AG10803 (cell line): ENCODE data around the gene DYNLT4.
A peak's percentile ranks its signal among the peaks of the same experiment; 100 is the strongest.
"Not testable (repeated sequence)": the region's sequence is repeated elsewhere in the genome, so short reads cannot be mapped to it uniquely, and the experiment has no call there.

Experiments used
- DNase-seq: peaks from one replicate; pipeline ENCODE4 v3.0.0; 2010; ENCODE audit warnings: low read depth
- H3K4me3 ChIP-seq: 2 replicates; pipeline ENCODE4 v1.5.1; 2011; ENCODE audit warnings: mild to moderate bottlenecking, low read length, control low read depth
- CTCF ChIP-seq: conservative IDR thresholded peaks from 2 replicates; pipeline ENCODE4 v1.5.1; 2011; ENCODE audit warnings: mild to moderate bottlenecking, low read length, control low read depth, inconsistent platforms

Gene DYNLT4

GRCh38 chr1:44820328-44821239 is 13.4 kb upstream of the DYNLT4 start:
- no peak for DNase-seq
- no peak for TF ChIP-seq CTCF
- H3K4me3 ChIP-seq, result peak overlapping the region; percentile 65

GRCh38 chr1:44819608-44820327 is 12.6 kb upstream of the DYNLT4 start:
- peak; percentile 18 for TF ChIP-seq CTCF
- peak overlapping the region; percentile 65 for H3K4me3 ChIP-seq
- DNase-seq, result peak; percentile 87

- no peak for TF ChIP-seq CTCF
- peak overlapping the region; percentile 52 for H3K4me3 ChIP-seq
- DNase-seq, result no peak
Measured at GRCh38 chr1:44819196-44819607, 12.1 kb upstream of the DYNLT4 start.

- DNase-seq, result no peak
- TF ChIP-seq CTCF, result no peak
- no peak overlapping the region for H3K4me3 ChIP-seq
Measured at GRCh38 chr1:44817771-44818495, 10.8 kb upstream of the DYNLT4 start.

GRCh38 chr1:44817307-44817706 is 10.2 kb upstream of the DYNLT4 start:
- DNase-seq, result no peak
- no peak for TF ChIP-seq CTCF
- H3K4me3 ChIP-seq, result no peak overlapping the region

- H3K4me3 ChIP-seq, DNase-seq: not testable (repeated sequence)
Measured at GRCh38 chr1:44815926-44816325, 8.8 kb upstream of the DYNLT4 start.

- no peak overlapping the region; the same call in 1 of the 2 replicates for H3K4me3 ChIP-seq
- no peak for TF ChIP-seq CTCF
Measured at GRCh38 chr1:44812822-44813543, 5.8 kb upstream of the DYNLT4 start.

More at GRCh38 chr1:44812822-44813543, 5.8 kb upstream of the DYNLT4 start:
- no peak for DNase-seq
